ENCODE data around the gene ZNF205. TPM values are rescaled to one million over a fixed set of nuclear protein-coding genes. Genes with fewer than 3 reads are reported as not detected.
"Not testable (repeated sequence)": the region's sequence is repeated elsewhere in the genome, so short reads cannot be mapped to it uniquely, and the experiment has no call there.

ZNF205 gene
- total and polyA plus RNA-seq, 2 of the 8 experiments (the other 6 are each of a cell fraction or from before 2014, with no cell fraction given), result 19.1 to 19.9 TPM

GRCh38 chr16:3072576-3073263 is 39.7 kb upstream of the ZNF205 start:
- H3K4me3 ChIP-seq (ENCODE audit: extremely low read depth in 1 of 4, insufficient read depth in 2 of 4, low read depth in 3 of 4, low read length in 4 of 4); H2BK5ac ChIP-seq (ENCODE audit: low read depth, low read length); H2BK15ac ChIP-seq (ENCODE audit: low read length); H3K4me1 ChIP-seq (replicated peaks in 1 of 4; ENCODE audit: control insufficient read depth in 3 of 4, insufficient read depth in 4 of 4, low read length in 3 of 4); H2AK5ac ChIP-seq (ENCODE audit: low read depth, low read length); H4K5ac ChIP-seq (ENCODE audit: insufficient read length, low read depth, low read length); H3K36me3 ChIP-seq (ENCODE audit: control insufficient read depth in 2 of 4, insufficient read depth in 4 of 4, low read length in 3 of 4); FAIRE-seq; H3K79me1 ChIP-seq (ENCODE audit: low read depth, low read length); H2BK12ac ChIP-seq (ENCODE audit: low read depth, low read length); H3K4ac ChIP-seq (replicated peaks; ENCODE audit: insufficient read length, low read depth, low read length); H3K14ac ChIP-seq (ENCODE audit: insufficient read length); H3K56ac ChIP-seq (replicated peaks; ENCODE audit: insufficient read length, low read depth, low read length); H3K18ac ChIP-seq (ENCODE audit: extremely low read depth, low read length); H2BK120ac ChIP-seq (replicated peaks; ENCODE audit: low read depth, low read length); H3K4me2 ChIP-seq (ENCODE audit: insufficient read depth in 1 of 2, low read depth in 2 of 2, low read length in 2 of 2); H3K23ac ChIP-seq (ENCODE audit: insufficient read length); H3K27me3 ChIP-seq (replicated peaks in 1 of 4; ENCODE audit: control insufficient read depth in 3 of 4, extremely low read depth in 1 of 4, insufficient read depth in 3 of 4, low read length in 3 of 4); DNase-seq (ENCODE audit: low read depth in 1 of 2, low spot score in 2 of 2); H3K9me3 ChIP-seq (ENCODE audit: insufficient read depth in 2 of 2, low read depth in 1 of 2, low read length in 1 of 2); H4K91ac ChIP-seq (replicated peaks; ENCODE audit: insufficient read length, low read length); H3K23me2 ChIP-seq (ENCODE audit: low read depth, low read length); H2AFZ ChIP-seq (ENCODE audit: low read length); H3K27ac ChIP-seq (ENCODE audit: low read depth, low read length); H2BK20ac ChIP-seq (ENCODE audit: low read length); H4K20me1 ChIP-seq (replicated peaks in 1 of 2; ENCODE audit: control insufficient read depth in 1 of 2, insufficient read depth in 2 of 2, low read length in 2 of 2); H4K8ac ChIP-seq (ENCODE audit: extremely low read depth, insufficient read depth, low read length); H3K9ac ChIP-seq (replicated peaks in 1 of 4; ENCODE audit: extremely low read depth in 1 of 4, low read depth in 3 of 4, low read length in 3 of 4); H3K79me2 ChIP-seq (ENCODE audit: control insufficient read depth in 1 of 2, insufficient read depth in 2 of 2, low read length in 2 of 2): not testable (repeated sequence)
- WGBS, 2 experiments (ENCODE audit: extremely low coverage in 1 of 2, insufficient coverage in 1 of 2, insufficient read length in 1 of 2, insufficient replicate concordance in 2 of 2, low coverage in 1 of 2, low lambda C conversion rate in 2 of 2, missing lambda C conversion rate in 1 of 2), result 79% methylated on average over 7 of the region's 18 CpGs; no CpG with 5 or more reads in 1 of the 2 experiments
- POLR2A ChIA-PET (ENCODE audit: partially characterized antibody), result interaction anchor here (1.2 to 6.6 kb wide), 2 partner anchors 15 to 18 kb away, joined by 3 to 86 read pairs; no protein-coding TSS in a partner anchor
- CTCF ChIA-PET (ENCODE audit: partially characterized antibody), result interaction anchor here (0.6 to 2.0 kb wide), 4 partner anchors 14 to 602 kb away, joined by 3 to 9 read pairs (median 6); no protein-coding TSS in a partner anchor

Data from H1 (cell line).